ENCODE results near the gene EVL. TPM values are rescaled to one million over a fixed set of nuclear protein-coding genes. Genes with fewer than 3 reads are reported as not detected.

Gene EVL
- total RNA-seq, 1 donor from 2014 or later: 98.9 TPM

DNA sequence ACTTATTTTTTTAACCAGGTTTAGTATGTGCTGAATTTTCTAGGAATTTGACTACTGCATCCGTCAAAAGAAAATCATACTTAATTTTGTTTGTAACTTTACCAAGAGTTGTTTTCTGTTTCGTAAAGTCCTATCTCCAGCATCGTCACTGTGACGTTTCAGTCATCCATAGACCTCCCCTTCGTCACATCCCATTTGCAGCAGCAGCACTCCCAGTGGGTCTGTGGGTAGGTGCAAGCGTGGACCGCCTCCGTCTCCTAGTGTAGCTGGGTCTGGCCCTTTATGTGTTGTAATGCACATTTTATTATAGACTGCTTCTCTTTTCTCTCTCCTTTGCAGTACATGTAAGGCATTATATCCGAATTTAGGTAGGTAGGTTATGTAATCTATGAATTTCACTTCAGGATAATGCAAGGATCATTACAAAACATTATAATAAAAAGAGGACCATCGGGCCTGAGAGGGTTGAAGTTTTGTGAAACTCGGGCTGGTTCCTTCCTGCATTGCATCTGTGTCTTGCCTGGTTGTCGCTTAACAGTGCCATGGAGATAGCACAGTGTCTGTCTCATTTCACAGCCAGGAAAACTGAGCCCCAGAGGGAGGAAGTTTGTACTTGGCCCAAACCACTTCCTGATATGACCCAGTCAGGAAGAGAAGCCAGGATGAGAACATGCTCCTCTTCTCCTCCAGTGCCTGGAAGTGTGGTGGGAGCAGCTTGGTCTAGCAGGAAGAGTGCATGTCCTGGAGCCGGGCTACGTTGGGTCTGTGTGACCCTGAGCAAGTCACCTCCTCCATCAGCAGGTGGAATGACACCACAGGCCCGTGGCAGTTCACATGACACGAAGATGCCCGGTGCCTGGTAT, 41.3 kb downstream of the EVL start:
- H3K27me3 Mint-ChIP-seq (ENCODE audit: low read depth): no peaks in the 10 kb centered on the region
- no peaks in the 10 kb centered on the region for H3K9me3 Mint-ChIP-seq (ENCODE audit: low read depth)
- TF ChIP-seq, protein P1, sequence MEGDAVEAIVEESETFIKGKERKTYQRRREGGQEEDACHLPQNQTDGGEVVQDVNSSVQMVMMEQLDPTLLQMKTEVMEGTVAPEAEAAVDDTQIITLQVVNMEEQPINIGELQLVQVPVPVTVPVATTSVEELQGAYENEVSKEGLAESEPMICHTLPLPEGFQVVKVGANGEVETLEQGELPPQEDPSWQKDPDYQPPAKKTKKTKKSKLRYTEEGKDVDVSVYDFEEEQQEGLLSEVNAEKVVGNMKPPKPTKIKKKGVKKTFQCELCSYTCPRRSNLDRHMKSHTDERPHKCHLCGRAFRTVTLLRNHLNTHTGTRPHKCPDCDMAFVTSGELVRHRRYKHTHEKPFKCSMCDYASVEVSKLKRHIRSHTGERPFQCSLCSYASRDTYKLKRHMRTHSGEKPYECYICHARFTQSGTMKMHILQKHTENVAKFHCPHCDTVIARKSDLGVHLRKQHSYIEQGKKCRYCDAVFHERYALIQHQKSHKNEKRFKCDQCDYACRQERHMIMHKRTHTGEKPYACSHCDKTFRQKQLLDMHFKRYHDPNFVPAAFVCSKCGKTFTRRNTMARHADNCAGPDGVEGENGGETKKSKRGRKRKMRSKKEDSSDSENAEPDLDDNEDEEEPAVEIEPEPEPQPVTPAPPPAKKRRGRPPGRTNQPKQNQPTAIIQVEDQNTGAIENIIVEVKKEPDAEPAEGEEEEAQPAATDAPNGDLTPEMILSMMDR (IDR thresholded peaks at IDR 0.05): no peak
- H3K4me1 Mint-ChIP-seq (ENCODE audit: low read depth): peaks cover 78% of the 10 kb centered on the region
- DNase-seq (ENCODE audit: low spot score): peak; percentile 60
- no peaks in the 10 kb centered on the region for H3K36me3 Mint-ChIP-seq (ENCODE audit: low read depth)
- H3K27ac Mint-ChIP-seq (ENCODE audit: unreplicated experiment): no peak overlapping the region
- no peak overlapping the region for H3K4me3 Mint-ChIP-seq (ENCODE audit: unreplicated experiment)

DNA sequence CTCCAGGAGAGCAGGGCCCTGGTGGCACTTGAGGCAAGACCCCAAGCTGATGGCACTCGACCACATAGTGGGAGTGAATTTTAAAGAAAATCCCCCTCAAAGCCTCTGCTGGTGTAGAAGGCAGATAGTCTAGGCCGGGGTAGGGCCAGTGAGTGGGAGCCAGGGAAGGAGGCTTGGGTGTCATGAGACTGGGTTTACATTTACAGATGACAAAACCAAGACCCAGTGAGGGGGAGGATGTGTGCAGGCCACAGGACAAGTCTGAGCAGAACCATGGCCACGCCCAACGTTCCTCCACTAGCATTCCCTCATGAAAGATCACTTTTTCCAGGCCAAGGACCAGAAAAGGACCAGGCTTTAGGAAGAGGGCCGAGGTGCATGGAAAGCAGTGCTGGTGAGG, 42.0 kb downstream of the EVL start:
- Mint-ChIP-seq H3K36me3 (ENCODE audit: low read depth) (no peaks in the 10 kb centered on the region), H3K27ac (ENCODE audit: unreplicated experiment) (no peak overlapping the region), H3K4me3 (ENCODE audit: unreplicated experiment) (no peak overlapping the region), H3K4me1 (ENCODE audit: low read depth) (peaks cover 81% of the 10 kb centered on the region), H3K27me3 (ENCODE audit: low read depth) (no peaks in the 10 kb centered on the region), H3K9me3 (ENCODE audit: low read depth) (no peaks in the 10 kb centered on the region)
- TF ChIP-seq, protein P1 (IDR thresholded peaks at IDR 0.05): no peak
- no peak for DNase-seq (ENCODE audit: low spot score)

DNA sequence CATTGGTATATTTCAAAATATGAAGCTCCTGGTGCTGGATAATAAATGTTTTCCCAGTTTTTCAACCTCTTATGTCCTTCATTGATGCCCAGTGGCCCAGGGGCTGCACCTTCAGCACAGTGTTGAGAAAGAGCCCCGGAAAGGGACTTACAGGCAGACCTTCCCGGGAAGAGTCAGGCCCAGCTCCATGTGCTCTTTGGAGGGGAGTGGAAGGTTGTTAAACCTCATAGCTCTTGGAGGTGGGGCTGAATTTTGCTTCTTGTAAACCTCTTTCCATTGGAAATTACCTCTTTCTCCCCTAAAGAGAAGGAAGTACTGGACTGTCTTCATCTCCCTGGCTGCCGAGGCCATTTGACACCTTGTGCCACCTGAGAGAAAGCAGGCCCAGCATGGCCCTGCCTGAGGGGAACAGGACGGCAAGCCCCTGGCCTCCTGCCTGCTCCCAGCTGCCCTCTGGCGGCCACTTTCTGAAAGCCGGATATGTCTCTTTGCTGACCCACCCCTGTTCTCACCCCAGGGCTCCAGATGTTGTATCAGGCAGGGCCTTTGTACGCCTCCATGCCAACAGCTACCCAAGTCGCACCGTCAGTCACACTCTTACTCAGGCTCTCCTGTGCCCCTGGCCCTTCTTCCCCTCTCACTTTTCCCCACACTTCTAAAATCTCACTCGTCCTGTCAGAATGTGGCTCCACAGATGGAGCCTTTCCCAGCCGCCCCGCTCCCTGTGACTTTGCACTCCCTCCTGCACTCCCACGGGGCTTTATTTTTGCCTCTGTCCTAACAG, 43.0 kb downstream of the EVL start:
- peak; percentile 89 for DNase-seq (ENCODE audit: low spot score)
- Mint-ChIP-seq H3K27ac (ENCODE audit: unreplicated experiment) (peak overlapping the region; percentile 92), H3K4me1 (ENCODE audit: low read depth) (peaks cover 81% of the 10 kb centered on the region), H3K4me3 (ENCODE audit: unreplicated experiment) (no peak overlapping the region), H3K9me3 (ENCODE audit: low read depth) (no peaks in the 10 kb centered on the region), H3K36me3 (ENCODE audit: low read depth) (peaks cover 3% of the 10 kb centered on the region), H3K27me3 (ENCODE audit: low read depth) (no peaks in the 10 kb centered on the region)
- TF ChIP-seq, protein P1 (IDR thresholded peaks at IDR 0.05): peak; percentile 99

DNA sequence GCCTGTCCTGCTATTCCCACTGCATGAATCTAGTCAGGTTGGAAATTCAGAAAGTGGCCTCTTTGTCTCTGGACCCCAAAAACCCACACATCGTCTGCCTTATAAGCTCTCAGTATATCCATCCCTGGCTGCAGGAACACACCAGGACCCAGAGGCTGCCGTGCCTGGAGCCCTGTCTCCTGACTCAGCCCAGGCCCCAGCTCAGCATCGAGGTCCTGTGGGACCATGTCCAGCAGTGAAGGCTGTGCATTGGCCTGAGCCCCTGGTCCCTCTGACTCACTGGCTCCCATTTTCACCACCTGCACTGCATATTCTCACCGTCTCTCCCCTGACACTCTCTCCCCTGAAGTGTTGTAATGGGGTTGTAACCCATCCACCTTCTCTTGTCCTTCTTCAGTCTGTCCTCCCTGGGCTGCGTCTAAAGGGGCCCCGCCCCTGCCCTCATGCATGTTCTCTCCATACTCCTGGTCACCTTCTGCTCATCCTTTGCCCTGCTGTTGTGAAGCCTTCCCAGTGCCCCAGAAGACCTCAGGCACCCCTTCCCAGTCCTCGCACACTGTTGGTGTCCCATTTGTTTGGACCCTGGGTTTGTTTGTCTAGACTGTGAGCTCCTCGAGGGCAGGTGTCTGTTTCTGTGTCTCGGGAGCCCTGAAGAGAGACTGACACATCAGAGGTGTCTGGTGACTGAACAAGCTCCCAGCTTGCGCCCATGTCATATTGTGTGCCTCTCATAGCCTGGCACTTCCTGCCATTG, 43.8 kb downstream of the EVL start:
- H3K27ac Mint-ChIP-seq (ENCODE audit: unreplicated experiment): peak overlapping the region; percentile 92
- no peaks in the 10 kb centered on the region for H3K27me3 Mint-ChIP-seq (ENCODE audit: low read depth)

More for the DNA sequence above, 43.8 kb downstream of the EVL start:
- H3K36me3 Mint-ChIP-seq (ENCODE audit: low read depth): peaks cover 3% of the 10 kb centered on the region
- DNase-seq (ENCODE audit: low spot score): peak; percentile 77
- no peaks in the 10 kb centered on the region for H3K9me3 Mint-ChIP-seq (ENCODE audit: low read depth)
- H3K4me3 Mint-ChIP-seq (ENCODE audit: unreplicated experiment): no peak overlapping the region
- peaks cover 74% of the 10 kb centered on the region for H3K4me1 Mint-ChIP-seq (ENCODE audit: low read depth)
- TF ChIP-seq, protein P1 (IDR thresholded peaks at IDR 0.05): no peak

All from chondrocyte (in vitro differentiated cells).